Measurements from ENCODE around the gene HLA-DQA1.
A peak's percentile ranks its signal among the peaks of the same experiment; 100 is the strongest.
"Not testable (repeated sequence)": the region's sequence is repeated elsewhere in the genome, so short reads cannot be mapped to it uniquely, and the experiment has no call there.

The HLA-DQA1 gene

DNA sequence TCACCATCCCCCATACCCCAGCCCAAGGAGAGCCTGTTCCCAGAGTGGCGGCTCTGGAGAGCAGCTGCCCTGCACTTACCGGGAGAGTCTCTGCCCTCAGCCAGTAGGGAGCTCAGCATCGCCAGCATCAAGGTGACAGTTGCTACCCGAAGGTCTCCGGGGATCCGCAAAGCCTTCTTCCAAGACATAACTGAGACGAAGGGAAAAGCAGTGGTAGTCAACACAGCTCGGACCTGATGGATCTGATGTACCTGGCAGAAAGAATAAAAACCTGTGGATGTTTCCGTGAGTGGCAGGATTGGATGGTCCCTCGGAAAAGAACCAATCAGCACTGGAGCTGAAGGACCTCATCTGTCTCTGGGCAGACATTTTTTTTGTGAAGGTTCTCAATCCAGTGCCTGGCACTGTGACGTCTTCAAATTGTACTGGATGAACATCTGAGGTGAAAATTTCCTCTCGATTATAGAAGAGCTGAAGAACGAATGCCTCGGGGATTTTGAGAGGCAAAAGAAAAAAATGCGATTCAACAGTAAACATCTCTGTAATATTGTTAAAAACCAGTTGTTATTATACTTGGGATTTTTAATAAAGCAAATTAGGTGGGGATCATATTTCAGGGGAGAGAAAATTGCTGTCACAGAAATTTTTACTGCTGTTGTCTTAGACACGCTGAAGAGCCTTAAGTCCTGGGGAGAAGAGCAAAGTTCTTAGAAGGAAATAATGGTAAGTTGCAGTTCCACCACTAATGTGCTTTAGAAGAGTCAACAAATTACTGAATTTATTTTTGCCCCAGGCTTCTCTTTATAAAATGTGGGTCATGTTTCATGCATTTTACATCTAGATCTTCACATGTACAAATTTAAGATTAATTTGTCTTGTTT lies 29.5 kb downstream of the HLA-DQA1 start, which contains the start of gene HLA-DQB1:
Gene HLA-DQB1, minus strand, starts transcription at position 238 of the 881 bp plus-strand sequence. Its CDS starts 50 bp downstream, at position 188.
- Histone ChIP-seq H3K27ac (no peak within 1 kb of the TSS), H3K27me3 (no peaks in the 10 kb centered on the region), H3K9me3 (no peaks in the 10 kb centered on the region), H3K4me1 (no peaks in the 10 kb centered on the region), H3K36me3 (no peaks in the 10 kb centered on the region), H3K4me3 (no peak within 1 kb of the TSS)
- TF ChIP-seq, protein P1, sequence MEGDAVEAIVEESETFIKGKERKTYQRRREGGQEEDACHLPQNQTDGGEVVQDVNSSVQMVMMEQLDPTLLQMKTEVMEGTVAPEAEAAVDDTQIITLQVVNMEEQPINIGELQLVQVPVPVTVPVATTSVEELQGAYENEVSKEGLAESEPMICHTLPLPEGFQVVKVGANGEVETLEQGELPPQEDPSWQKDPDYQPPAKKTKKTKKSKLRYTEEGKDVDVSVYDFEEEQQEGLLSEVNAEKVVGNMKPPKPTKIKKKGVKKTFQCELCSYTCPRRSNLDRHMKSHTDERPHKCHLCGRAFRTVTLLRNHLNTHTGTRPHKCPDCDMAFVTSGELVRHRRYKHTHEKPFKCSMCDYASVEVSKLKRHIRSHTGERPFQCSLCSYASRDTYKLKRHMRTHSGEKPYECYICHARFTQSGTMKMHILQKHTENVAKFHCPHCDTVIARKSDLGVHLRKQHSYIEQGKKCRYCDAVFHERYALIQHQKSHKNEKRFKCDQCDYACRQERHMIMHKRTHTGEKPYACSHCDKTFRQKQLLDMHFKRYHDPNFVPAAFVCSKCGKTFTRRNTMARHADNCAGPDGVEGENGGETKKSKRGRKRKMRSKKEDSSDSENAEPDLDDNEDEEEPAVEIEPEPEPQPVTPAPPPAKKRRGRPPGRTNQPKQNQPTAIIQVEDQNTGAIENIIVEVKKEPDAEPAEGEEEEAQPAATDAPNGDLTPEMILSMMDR (IDR thresholded peaks at IDR 0.05) = no peak
- DNase-seq = peak in 1 of 2 donors; percentile 30
- intact Hi-C loops (cut with DNase I; ENCODE audit: low total_unique reads) = loop anchor here (5.0 kb wide), 1 partner anchor 96 kb away; the partner anchor contains the start of gene HLA-DQB2

DNA sequence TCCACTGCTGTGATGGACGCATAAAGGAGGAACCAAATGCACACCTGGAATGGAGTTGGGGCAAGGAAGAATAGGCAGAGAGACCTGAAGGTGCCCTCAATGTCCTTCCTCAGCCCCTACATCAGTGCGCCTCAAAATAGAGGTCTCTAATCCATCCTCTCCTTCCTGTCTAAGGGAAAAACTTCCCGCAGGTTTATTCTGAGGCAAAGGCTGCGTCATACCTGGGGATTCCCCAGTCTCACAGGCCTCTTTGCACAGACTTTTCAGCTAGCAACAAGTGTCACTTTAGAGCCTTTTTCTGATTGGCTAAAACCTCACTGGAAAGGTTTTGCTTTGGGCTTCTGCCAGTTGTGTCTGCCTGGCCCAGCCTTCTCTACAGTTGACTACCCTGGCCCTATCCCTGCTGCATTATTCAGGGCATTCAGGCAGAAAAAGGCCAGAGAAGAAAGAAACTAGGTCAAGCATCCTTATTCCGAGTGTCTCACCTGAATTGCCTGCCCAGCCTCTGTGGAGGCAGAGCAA lies 31.1 kb downstream of the HLA-DQA1 start:
- intact Hi-C loops (cut with DNase I; ENCODE audit: low total_unique reads) = loop anchor here (5.0 kb wide), 1 partner anchor 94 kb away; the partner anchor contains the start of gene HLA-DQB2
- Histone ChIP-seq H3K27me3 (no peaks in the 10 kb centered on the region), H3K27ac (no peak overlapping the region), H3K4me3 (no peak overlapping the region), H3K4me1 (no peaks in the 10 kb centered on the region), H3K36me3 (no peaks in the 10 kb centered on the region), H3K9me3 (no peaks in the 10 kb centered on the region)
- TF ChIP-seq, protein P1 (IDR thresholded peaks at IDR 0.05) = no peak
- no peak for DNase-seq

DNA sequence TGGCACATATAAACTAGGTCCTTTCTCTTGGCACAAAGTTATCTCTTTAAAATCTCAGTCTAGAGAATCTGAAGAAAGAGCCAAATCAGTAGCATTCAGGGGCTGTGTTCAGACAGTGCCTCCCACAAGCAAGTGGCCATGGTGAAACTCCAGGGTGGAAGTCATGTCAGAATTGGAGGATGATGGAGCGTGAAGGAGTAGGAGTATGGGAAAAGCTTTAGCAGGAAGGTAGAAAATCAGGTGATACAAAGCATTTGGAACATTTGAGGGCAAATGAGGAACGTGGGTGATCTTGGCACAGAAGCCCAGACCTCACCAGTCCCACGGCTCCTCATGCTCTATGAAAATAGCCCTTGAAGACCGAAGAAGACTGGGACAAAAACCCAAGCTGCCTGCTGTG lies 32.0 kb downstream of the HLA-DQA1 start:
- DNase-seq = no peak
- H3K27me3 ChIP-seq = no peaks in the 10 kb centered on the region
- no peak overlapping the region for H3K4me3 ChIP-seq
- H3K36me3 ChIP-seq = no peaks in the 10 kb centered on the region
- TF ChIP-seq, protein P1 (IDR thresholded peaks at IDR 0.05) = no peak
- no peak overlapping the region for H3K27ac ChIP-seq
- no peaks in the 10 kb centered on the region for H3K9me3 ChIP-seq
- no peaks in the 10 kb centered on the region for H3K4me1 ChIP-seq
- intact Hi-C loops (cut with DNase I; ENCODE audit: low total_unique reads) = loop anchor here (5.0 kb wide), 1 partner anchor 93 kb away; the partner anchor contains the start of gene HLA-DQB2

DNA sequence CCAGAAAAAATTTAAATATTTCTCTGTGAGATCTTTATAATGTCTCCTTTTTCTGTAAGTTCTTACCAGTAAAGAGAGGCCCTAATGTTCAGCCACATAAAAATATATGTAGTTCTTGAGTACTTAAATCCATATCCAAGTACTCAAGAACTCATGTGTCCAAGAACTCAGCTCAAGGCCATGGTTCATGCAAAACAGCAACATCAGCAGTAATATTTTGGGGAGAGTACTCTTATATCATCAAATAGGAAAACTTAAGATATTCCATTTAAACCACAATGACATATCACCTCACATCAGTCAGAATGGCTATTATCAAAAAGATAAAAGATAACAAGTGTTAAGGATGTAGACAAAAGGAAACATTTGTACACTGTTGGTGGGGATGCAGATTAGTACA lies 32.7 kb downstream of the HLA-DQA1 start:
- Histone ChIP-seq H3K27me3 (no peaks in the 10 kb centered on the region), H3K9me3 (no peaks in the 10 kb centered on the region), H3K4me1 (no peaks in the 10 kb centered on the region), H3K36me3 (no peaks in the 10 kb centered on the region), H3K27ac (no peak overlapping the region), H3K4me3 (no peak overlapping the region)
- intact Hi-C loops (cut with DNase I; ENCODE audit: low total_unique reads) = loop anchor here (5.0 kb wide), 1 partner anchor 92 kb away; the partner anchor contains the start of gene HLA-DQB2
- TF ChIP-seq, protein P1 (IDR thresholded peaks at IDR 0.05) = no peak
- no peak for DNase-seq

DNA sequence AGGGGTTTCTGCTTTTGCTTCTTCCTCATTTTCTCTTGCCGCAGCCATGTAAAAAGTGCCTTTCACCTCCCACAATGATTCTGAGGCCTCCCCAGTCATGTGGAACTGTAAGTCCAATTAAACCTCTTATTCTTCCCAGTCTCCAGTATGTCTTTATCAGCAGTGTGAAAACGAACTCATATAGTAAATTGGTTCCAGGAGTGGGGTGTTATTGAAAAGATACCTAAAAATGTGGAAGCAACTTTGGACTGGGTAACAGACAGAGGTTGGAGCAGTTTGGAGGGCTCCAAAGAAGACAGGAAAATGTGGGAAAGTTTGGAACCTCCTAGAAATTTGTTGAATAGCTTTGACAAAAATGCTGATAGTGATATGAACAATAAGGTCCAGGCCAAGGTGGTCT lies 34.7 kb downstream of the HLA-DQA1 start:
- H3K27ac ChIP-seq; H3K27me3 ChIP-seq; H3K36me3 ChIP-seq; DNase-seq; H3K4me3 ChIP-seq; H3K4me1 ChIP-seq; H3K9me3 ChIP-seq; intact Hi-C loops (cut with DNase I; ENCODE audit: low total_unique reads): not testable (repeated sequence)

DNA sequence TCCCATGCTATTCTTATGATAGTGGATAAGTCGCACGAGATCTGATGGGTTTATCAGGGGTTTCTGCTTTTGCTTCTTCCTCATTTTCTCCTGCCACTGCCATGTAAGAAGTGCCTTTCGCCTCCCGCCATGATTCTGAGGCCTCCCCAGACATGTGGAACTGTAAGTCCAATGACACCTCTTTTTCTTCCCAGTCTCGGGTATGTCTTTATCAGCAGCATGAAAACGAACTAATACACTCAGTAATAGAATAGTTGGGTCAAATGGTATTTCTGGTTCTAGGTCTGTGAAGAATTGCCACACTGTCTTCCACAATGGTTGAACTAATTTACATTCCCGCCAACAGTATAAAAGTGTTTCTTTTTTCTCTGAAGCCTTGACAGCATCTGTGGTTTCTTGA lies 36.9 kb downstream of the HLA-DQA1 start:
- H3K27me3 ChIP-seq; H3K36me3 ChIP-seq; H3K4me1 ChIP-seq; H3K27ac ChIP-seq; H3K9me3 ChIP-seq; DNase-seq; intact Hi-C loops (cut with DNase I; ENCODE audit: low total_unique reads); H3K4me3 ChIP-seq: not testable (repeated sequence)
